DMS114 treated with DMSO at 0.1 percent for 48 hours (cell line): ENCODE data around the gene FSIP1.

Source experiments
- DNase-seq: peaks from one replicate; lab custom pipeline; 2025; ENCODE audit not compliant: unreplicated experiment; lab: John Stamatoyannopoulos, UW

Gene FSIP1

DNA sequence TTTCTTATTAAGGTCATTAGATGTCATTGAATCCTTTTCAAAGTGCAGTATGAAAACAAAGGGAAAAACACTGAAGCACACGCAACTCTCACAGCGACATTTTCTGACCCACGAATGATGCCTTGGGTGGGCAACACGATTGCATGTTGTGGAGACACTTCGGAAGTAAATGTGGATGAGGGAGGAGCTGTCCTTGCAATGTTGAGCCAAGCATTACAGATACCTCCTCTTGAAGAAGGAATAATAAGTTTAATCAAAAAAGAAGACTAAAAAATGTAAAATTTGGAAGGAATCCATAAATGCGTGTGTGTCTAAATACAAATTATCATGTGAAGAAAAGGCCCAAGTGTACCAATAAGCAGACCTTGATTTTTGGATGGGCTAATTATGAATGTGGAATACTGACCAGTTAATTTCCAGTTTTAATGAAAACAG lies 184.9 kb downstream of the FSIP1 start:
- DNase-seq = no peak

DNA sequence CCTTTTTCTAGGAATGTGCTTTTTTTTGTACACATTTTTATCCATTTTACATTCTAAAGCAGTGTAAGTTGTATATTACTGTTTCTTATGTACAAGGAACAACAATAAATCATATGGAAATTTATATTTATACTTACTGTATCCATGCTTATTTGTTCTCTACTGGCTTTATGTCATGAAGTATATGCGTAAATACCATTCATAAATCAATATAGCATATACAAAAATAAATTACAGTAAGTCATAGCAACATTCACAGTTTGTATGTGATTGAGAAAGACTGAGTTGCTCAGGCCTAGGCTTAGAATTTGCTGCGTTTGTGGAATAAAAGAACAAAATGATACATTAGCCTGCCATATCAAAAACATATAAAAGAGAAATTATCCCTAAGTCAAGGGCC lies 185.3 kb downstream of the FSIP1 start:
- DNase-seq = no peak

DNA sequence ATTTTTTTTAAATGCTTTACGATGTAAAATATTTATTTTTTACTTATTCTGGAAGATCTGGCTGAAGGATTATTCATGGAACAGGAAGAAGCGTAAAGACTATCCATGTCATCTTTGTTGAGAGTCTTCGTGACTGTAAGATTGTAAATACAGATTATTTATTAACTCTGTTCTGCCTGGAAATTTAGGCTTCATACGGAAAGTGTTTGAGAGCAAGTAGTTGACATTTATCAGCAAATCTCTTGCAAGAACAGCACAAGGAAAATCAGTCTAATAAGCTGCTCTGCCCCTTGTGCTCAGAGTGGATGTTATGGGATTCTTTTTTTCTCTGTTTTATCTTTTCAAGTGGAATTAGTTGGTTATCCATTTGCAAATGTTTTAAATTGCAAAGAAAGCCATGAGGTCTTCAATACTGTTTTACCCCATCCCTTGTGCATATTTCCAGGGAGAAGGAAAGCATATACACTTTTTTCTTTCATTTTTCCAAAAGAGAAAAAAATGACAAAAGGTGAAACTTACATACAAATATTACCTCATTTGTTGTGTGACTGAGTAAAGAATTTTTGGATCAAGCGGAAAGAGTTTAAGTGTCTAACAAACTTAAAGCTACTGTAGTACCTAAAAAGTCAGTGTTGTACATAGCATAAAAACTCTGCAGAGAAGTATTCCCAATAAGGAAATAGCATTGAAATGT lies 186.1 kb downstream of the FSIP1 start:
- no peak for DNase-seq

DNA sequence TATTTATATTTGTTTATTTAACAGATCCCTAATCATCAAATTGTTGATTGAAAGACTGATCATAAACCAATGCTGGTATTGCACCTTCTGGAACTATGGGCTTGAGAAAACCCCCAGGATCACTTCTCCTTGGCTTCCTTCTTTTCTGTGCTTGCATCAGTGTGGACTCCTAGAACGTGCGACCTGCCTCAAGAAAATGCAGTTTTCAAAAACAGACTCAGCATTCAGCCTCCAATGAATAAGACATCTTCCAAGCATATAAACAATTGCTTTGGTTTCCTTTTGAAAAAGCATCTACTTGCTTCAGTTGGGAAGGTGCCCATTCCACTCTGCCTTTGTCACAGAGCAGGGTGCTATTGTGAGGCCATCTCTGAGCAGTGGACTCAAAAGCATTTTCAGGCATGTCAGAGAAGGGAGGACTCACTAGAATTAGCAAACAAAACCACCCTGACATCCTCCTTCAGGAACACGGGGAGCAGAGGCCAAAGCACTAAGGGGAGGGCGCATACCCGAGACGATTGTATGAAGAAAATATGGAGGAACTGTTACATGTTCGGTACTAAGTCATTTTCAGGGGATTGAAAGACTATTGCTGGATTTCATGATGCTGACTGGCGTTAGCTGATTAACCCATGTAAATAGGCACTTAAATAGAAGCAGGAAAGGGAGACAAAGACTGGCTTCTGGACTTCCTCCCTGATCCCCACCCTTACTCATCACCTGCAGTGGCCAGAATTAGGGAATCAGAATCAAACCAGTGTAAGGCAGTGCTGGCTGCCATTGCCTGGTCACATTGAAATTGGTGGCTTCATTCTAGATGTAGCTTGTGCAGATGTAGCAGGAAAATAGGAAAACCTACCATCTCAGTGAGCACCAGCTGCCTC lies 187.1 kb downstream of the FSIP1 start:
- no peak for DNase-seq

DNA sequence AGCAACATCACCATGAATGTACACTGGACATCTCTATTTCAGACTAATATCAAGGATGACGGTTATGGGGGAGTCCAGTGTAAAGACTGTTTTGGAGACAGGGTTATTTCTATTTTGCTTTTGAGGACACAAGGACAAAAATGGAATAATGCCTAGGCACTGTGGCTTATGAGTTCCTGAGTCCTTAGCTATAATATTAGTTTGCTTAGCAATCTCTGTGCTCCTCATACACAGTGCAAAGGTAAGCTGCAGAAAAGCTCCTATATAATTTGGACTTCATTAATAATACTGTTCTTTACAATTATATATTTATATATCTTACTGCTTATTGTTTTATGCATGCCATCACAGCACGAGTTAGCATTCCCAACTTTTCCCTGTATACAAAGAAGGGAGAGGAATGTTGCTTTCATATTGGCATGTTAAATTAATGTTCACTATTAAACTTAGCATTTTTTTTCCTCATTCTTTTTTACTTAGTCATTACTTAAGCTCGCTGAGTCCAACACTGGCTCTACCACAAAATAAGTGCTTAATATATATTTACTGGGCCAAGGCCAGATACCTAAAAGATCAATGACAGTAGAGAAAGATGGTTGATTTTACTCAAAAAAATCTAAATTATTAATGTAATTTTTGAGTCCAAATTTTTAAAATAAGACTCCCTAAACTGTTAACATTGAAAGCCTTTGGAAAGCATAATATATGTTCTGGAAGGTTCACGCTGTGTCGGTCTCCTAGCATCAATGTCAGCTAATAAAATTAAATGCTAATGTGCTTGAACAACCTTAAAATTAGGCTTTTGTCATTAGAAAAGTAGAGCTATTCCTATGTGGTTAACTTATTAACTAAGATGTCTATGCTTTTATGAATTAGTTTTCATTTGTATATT lies 187.9 kb downstream of the FSIP1 start:
- DNase-seq = no peak

DNA sequence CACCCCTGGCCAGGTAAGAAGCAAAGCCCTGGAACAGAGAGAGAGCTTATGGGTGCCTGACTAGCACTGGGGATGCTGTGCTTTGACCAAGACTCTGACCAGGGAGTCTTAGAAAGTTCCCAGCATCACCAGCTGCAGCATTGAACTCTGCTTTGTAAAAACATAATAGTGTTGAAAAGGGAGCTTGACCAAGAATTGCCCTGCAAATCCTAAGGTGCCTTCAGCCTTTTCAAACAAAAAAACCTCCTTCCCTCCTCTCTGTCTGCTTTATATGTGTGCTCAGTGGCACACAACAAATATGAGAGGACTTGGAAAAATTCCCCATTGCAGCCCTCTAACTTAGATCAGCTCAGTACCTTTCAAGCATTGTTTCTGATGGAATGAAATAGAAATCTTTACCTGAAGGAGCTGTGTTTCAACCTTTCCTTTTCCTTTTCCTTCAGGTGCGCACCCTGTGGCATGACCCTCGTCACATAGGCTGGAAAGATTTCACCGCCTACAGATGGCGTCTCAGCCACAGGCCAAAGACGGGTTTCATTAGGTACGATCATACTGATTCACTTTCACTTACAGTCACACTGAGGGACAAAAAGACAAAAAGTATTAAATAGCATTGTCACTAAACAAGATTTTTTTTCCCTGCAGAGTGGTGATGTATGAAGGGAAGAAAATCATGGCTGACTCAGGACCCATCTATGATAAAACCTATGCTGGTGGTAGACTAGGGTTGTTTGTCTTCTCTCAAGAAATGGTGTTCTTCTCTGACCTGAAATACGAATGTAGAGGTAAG lies 188.8 kb downstream of the FSIP1 start:
- DNase-seq = no peak

DNA sequence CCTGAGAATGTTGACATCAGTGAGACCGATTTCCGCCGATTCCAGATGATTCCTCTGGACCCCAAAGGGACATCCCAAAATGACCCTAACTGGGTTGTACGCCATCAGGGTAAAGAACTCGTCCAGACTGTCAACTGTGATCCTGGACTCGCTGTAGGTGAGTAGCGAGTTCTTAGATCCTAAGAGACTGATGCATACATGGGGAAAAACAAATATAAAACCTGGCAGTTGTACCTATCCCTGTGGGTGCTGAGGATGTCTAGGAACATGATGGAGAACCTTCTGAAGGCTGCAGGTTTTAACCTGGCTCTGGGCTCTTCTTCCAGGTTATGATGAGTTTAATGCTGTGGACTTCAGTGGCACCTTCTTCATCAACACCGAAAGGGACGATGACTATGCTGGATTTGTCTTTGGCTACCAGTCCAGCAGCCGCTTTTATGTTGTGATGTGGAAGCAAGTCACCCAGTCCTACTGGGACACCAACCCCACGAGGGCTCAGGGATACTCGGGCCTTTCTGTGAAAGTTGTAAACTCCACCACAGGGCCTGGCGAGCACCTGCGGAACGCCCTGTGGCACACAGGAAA lies 189.5 kb downstream of the FSIP1 start:
- no peak for DNase-seq

DNA sequence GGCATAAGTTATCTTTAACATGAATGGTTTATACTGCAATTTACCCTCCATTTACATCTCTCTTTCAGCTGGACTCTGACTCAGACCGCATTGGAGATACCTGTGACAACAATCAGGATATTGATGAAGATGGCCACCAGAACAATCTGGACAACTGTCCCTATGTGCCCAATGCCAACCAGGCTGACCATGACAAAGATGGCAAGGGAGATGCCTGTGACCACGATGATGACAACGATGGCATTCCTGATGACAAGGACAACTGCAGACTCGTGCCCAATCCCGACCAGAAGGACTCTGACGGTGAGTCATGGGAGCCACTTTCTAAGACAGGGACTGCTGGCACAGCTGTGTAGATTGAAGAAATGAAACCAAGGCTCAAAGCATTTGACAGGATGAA lies 190.1 kb downstream of the FSIP1 start:
- DNase-seq = no peak

DNA sequence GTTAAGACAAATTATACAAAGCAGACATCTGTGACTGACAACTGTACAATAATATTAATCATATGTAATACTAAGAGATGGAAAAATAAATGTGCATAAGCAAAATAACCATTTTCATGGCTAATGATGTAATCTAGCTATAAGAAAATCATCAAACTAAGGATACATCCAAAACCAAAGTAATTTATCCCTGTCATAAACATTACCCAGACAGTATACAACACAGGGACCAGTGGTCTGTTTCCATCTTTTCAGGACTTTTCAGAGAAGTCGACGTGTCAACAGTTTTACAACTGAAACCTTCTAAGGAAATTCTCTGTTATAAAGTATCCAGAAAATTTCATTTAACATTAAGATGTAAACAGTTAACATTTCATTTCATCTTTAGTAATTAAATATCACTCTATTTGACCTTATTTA lies 190.7 kb downstream of the FSIP1 start:
- no peak for DNase-seq

DNA sequence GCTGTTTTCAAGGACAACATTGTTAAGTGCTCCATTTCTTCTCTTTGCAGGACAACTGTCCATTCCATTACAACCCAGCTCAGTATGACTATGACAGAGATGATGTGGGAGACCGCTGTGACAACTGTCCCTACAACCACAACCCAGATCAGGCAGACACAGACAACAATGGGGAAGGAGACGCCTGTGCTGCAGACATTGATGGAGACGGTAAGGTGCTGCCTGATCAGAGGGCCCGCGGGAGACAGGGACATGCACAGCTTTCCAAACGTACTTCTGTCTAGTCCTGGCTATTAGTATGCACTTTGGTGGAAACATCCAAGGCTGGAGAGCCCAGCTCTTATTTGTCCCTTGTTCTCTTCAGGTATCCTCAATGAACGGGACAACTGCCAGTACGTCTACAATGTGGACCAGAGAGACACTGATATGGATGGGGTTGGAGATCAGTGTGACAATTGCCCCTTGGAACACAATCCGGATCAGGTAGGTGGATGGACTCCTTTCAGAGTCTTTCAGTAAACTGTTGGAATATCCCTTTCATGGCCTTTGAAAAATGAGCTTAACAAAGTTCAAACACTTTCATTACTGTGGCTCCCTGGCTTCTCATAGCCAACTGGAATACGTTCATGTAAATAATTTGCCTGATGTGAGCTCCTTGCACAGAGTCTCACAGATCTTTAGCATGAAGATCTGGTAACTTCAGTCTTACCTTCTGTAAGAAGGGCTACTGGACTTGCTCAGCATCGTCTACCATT lies 191.3 kb downstream of the FSIP1 start:
- DNase-seq = no peak

DNA sequence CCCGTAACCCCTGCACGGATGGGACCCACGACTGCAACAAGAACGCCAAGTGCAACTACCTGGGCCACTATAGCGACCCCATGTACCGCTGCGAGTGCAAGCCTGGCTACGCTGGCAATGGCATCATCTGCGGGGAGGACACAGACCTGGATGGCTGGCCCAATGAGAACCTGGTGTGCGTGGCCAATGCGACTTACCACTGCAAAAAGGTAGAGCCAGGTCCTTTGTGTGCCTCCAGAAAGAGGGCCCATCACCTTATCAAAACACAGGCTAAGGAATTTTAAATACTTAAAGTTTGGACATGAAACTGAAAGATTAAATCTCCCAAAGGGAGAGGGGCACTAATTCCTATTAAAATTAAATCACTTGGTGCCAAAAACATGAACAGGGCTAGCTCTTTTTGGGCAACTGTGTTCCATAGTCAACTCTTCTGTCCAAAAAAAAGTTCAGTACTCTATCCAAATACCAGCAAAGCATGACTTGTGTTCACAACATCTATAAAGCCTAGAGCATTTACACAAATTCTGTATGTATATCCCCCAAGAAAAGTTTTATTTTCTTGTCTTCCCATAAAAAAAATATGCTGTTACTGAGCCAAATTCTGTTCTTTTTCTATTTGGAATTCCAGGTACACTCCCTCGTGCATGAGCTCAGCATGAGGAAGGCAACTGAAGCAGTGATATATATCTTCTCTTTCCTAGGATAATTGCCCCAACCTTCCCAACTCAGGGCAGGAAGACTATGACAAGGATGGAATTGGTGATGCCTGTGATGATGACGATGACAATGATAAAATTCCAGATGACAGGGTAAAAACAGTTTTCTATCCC lies 192.6 kb downstream of the FSIP1 start:
- DNase-seq = no peak

DNA sequence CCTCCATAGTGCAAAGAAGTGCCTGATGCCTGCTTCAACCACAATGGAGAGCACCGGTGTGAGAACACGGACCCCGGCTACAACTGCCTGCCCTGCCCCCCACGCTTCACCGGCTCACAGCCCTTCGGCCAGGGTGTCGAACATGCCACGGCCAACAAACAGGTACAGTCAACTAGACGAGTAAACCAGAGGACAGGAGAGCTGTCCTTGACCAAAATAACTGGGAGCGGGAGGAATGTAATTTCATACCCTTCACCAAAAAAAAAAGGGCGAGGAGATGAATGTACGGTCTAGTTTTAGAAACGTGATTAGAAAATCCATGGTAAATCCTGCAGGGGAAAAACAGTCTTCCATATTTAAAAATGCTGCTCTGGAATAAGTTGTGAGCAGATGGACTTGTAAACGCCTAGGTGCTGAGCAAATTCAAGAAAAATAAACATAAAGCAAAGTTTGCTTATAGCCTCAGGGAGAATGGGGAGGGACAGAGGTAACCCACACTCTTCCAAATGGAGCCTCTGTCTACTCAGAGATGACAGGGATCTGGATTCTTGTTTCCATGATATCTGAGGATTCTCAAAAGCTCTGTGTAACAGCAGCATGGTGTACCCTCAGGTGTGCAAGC lies 193.3 kb downstream of the FSIP1 start:
- DNase-seq = no peak

DNA sequence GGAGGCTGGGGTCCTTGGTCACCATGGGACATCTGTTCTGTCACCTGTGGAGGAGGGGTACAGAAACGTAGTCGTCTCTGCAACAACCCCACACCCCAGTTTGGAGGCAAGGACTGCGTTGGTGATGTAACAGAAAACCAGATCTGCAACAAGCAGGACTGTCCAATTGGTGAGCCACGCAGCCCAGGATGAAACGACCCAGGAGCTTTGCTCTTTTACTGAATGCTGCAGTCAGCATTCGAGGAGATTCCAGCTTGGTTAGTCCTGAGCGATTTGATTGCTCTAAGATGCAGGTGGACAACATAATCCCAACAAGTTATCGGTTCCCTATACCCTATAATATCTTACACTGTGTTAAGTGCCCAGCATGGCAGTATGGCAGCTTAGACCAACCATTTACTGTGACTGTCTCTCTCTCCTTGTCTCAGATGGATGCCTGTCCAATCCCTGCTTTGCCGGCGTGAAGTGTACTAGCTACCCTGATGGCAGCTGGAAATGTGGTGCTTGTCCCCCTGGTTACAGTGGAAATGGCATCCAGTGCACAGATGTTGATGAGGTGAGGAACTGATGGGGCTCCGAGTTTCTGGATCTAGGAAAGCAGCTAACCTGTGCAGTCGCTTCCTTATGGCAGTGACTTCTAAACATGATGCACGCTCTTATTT lies 194.0 kb downstream of the FSIP1 start:
- DNase-seq = no peak

DNA sequence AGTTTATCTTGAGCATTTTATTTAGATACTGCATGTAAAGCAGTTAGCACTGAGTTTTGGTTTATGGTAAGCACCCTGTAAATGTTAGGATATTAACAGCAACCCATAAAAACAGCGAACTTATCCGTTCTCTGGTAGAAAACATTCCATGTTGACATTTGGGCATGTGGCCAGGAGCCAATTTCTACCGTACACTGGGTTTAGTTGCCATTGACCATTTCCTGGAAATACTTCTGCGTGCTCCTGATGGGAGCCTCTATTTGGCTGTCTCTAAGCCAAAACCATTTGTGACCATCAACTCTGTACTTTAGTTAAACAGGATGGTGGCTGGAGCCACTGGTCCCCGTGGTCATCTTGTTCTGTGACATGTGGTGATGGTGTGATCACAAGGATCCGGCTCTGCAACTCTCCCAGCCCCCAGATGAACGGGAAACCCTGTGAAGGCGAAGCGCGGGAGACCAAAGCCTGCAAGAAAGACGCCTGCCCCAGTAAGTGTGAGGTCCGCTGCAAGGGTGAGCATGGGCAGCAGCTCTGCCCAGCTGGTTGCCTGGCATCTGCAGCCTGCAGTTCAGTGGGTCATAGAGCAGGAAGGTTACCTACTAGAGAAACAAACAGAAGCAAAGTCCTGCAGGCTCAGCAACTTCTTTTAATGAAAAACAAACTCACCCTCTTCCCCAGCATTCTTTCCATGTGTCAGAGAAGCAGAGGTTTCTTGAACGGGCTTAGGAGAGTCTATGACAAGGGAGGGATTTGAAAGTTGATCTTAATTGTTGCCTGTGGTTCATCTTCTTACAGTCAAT lies 194.7 kb downstream of the FSIP1 start:
- DNase-seq = no peak

DNA sequence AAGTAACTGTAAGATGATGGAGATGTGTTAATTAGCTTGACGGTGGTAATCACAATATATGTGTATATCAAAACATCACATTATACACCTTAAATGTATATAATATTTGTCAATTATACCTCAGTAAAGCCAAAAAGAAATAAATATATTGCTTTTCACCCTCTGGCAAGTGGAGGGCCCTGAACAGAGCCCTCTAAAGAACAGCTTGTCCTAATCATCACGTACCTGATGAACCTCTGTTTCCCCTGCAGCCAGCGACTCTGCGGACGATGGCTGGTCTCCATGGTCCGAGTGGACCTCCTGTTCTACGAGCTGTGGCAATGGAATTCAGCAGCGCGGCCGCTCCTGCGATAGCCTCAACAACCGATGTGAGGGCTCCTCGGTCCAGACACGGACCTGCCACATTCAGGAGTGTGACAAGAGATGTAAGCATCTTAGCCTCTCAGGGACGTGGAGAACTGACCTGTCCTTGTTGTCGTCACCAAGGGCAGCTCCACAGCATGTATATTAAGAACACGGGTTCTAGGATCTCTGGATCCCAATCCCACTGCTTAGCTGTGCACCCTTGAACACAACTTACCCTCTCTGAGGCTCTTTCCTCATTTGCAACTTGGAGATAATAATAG lies 195.4 kb downstream of the FSIP1 start:
- no peak for DNase-seq

DNA sequence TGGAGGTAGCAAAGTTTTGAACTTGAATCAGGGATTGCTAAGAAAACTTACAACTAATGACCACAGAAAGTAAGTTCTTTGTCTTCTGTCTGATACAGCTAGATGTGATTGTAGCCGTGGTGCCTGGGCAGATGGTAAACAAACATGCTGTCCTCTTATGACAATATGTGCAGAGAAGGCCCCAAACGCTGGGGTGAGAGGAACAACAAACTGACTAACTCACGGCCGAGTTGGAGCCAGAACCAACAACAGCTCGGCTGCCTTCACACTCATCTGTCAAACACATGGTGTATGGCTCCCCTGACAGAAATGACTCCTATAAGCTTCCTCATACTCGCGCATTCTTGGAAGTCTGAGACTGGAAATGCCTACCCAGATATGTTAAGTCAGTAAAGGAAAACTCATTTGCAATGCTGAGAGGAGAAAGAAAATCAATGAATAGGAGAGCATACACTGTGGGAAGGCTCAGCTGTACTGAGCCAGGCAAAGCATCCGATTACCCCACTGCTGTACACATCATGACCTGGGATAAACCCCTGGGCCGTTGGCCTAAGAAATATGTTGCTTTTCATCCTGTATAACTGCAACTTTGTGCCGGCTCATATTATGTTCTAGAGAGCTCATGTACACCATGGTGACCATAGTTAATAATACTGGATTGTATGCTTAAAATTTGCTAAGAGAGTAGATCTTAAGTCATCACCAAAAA lies 196.1 kb downstream of the FSIP1 start:
- no peak for DNase-seq
